Measurements from ENCODE around the gene CAB39L.

The CAB39L gene

GRCh38 chr13:49376121-49376520 lies 67.7 kb downstream of the CAB39L start:
- Histone ChIP-seq H2AFZ (ENCODE audit: low read depth, low read length, severe bottlenecking) (no peak overlapping the region), H3F3A (ENCODE audit: insufficient read depth) (peaks cover 9% of the 10 kb centered on the region; the same call in 1 of the 2 replicates)

GRCh38 chr13:49374585-49375290 lies 69.1 kb downstream of the CAB39L start:
- no peaks in the 10 kb centered on the region for H3K9me2 ChIP-seq (replicated peaks; ENCODE audit: insufficient read depth, low read length)
- H2AFZ ChIP-seq (ENCODE audit: low read depth, low read length, severe bottlenecking): peak overlapping the region; percentile 34
- H3K9ac ChIP-seq (ENCODE audit: low read length): no peak overlapping the region
- no peaks in the 10 kb centered on the region for H3K36me3 ChIP-seq (ENCODE audit: low read length)
- no peaks in the 10 kb centered on the region for H3K27me3 ChIP-seq (ENCODE audit: low read length)
- no peaks in the 10 kb centered on the region for H3K9me3 ChIP-seq (ENCODE audit: insufficient read depth, low read length)
- no peak for TF ChIP-seq CTCF (IDR thresholded peaks at IDR 0.05; ENCODE audit: insufficient read depth, low read length, poor library complexity, severe bottlenecking)
- TF ChIP-seq EZH2phosphoT487 (conservative IDR thresholded peaks at IDR 0.05; ENCODE audit: low read length): no peak
- H3K4me2 ChIP-seq (ENCODE audit: low read depth, low read length, poor library complexity, severe bottlenecking): peak overlapping the region; percentile 64
- peak overlapping the region; percentile 6 for H3K4me3 ChIP-seq (ENCODE audit: insufficient read depth, low read length, poor library complexity, severe bottlenecking)
- H3F3A ChIP-seq (ENCODE audit: insufficient read depth): peaks cover 9% of the 10 kb centered on the region; the same call in 1 of the 2 replicates
- H4K20me1 ChIP-seq (ENCODE audit: low read depth, low read length): no peaks in the 10 kb centered on the region
- no peaks in the 10 kb centered on the region for H3K79me2 ChIP-seq (ENCODE audit: insufficient read depth, low read length)
- peak overlapping the region; percentile 33 for H3K27ac ChIP-seq (ENCODE audit: low read depth, low read length)

More at GRCh38 chr13:49376121-49376520, 67.7 kb downstream of the CAB39L start:
- Histone ChIP-seq H3K27ac (ENCODE audit: low read depth, low read length) (no peak overlapping the region), H3K4me3 (ENCODE audit: insufficient read depth, low read length, poor library complexity, severe bottlenecking) (no peak overlapping the region), H3K9ac (ENCODE audit: low read length) (no peak overlapping the region), H3K27me3 (ENCODE audit: low read length) (no peaks in the 10 kb centered on the region), H3K36me3 (ENCODE audit: low read length) (no peaks in the 10 kb centered on the region), H3K79me2 (ENCODE audit: insufficient read depth, low read length) (no peaks in the 10 kb centered on the region), H4K20me1 (ENCODE audit: low read depth, low read length) (no peaks in the 10 kb centered on the region), H3K9me2 (replicated peaks; ENCODE audit: insufficient read depth, low read length) (no peaks in the 10 kb centered on the region), H3K4me2 (ENCODE audit: low read depth, low read length, poor library complexity, severe bottlenecking) (no peak overlapping the region), H3K9me3 (ENCODE audit: insufficient read depth, low read length) (no peaks in the 10 kb centered on the region)
- TF ChIP-seq CTCF (IDR thresholded peaks at IDR 0.05; ENCODE audit: insufficient read depth, low read length, poor library complexity, severe bottlenecking) (no peak), EZH2phosphoT487 (conservative IDR thresholded peaks at IDR 0.05; ENCODE audit: low read length) (no peak)

- Histone ChIP-seq H4K20me1 (ENCODE audit: low read depth, low read length) (no peaks in the 10 kb centered on the region), H3K9me2 (replicated peaks; ENCODE audit: insufficient read depth, low read length) (no peaks in the 10 kb centered on the region), H3K4me2 (ENCODE audit: low read depth, low read length, poor library complexity, severe bottlenecking) (no peak overlapping the region), H3K36me3 (ENCODE audit: low read length) (no peaks in the 10 kb centered on the region), H3K4me3 (ENCODE audit: insufficient read depth, low read length, poor library complexity, severe bottlenecking) (no peak overlapping the region), H3K9ac (ENCODE audit: low read length) (no peak overlapping the region), H3K79me2 (ENCODE audit: insufficient read depth, low read length) (no peaks in the 10 kb centered on the region), H3K9me3 (ENCODE audit: insufficient read depth, low read length) (no peaks in the 10 kb centered on the region), H3K27me3 (ENCODE audit: low read length) (no peaks in the 10 kb centered on the region), H3K27ac (ENCODE audit: low read depth, low read length) (no peak overlapping the region), H3F3A (ENCODE audit: insufficient read depth) (peaks cover 13% of the 10 kb centered on the region; the same call in 1 of the 2 replicates), H2AFZ (ENCODE audit: low read depth, low read length, severe bottlenecking) (no peak overlapping the region)
- TF ChIP-seq EZH2phosphoT487 (conservative IDR thresholded peaks at IDR 0.05; ENCODE audit: low read length) (no peak), CTCF (IDR thresholded peaks at IDR 0.05; ENCODE audit: insufficient read depth, low read length, poor library complexity, severe bottlenecking) (no peak)
Observed at GRCh38 chr13:49373716-49374115, 70.1 kb downstream of the CAB39L start.
